GM18858 (cell line): ENCODE measurements around the gene ATP1A2.

Source experiments
- ATAC-seq: cut with Tn5 transposase; IDR thresholded peaks from one replicate; pipeline ENCODE4 v1.9.1; 2021; ENCODE audit not compliant: unreplicated experiment

ATP1A2 gene

GRCh38 chr1:160115545-160116282 lies at the start of gene ATP1A2:
ATP1A2 (plus strand) TSS chr1:160115759; CDS start chr1:160115862, 103 bp downstream.
- no peak for ATAC-seq

- no peak for ATAC-seq
Observed at GRCh38 chr1:160066829-160067745, 48.5 kb upstream of the ATP1A2 start.

- no peak for ATAC-seq
Observed at GRCh38 chr1:160068225-160068624, 47.3 kb upstream of the ATP1A2 start.

- ATAC-seq = no peak
Observed at GRCh38 chr1:160069460-160070231, 45.9 kb upstream of the ATP1A2 start, which contains the start of gene KCNJ10. KCNJ10 (minus strand) TSS chr1:160070160; CDS start chr1:160042532, 27,628 bp downstream.

DNA sequence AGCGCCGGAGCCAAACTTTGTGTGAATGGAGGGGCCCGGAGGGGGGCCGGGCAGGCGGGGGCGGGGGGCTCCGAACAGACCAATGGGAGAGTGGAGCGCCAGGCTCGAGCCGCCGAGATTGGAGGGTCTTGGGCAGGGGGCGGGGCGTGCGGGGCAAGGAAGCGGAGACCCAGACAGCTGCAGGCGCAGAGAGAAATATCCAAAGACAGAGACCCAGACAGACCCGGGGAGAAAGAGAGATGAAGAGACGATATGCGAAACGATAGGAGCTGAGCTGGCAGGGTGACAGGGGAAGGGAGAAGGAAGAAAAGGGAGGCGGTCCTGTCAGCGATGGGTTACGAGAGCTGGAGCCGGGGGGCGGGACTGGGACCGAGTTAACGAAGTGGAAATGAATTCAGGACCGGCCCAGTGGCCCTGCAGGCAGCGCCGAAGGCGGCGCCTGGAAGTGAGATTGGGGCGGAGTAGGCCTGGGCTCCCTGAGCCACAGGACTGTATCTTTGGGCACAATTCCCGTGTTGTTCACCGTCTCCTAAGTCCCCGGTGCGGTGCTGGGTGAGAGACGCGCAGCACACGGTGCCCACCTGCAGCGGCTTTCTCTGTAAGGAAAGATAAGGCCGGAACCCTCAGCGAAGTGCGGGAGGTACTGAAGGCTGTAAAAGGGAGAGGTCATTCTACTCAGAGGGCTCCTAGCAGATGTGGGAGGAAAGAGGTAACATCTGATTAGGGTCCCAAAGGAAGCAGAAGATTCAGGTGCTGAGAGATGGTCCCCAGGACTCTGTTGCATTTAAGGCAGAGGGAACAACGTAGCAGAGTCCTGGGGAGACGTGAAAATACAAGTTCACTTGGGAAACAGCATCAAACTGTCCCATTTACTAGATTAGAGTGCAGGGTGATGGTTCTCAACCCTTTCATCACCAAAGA lies 45.1 kb upstream of the ATP1A2 start:
- ATAC-seq = no peak

DNA sequence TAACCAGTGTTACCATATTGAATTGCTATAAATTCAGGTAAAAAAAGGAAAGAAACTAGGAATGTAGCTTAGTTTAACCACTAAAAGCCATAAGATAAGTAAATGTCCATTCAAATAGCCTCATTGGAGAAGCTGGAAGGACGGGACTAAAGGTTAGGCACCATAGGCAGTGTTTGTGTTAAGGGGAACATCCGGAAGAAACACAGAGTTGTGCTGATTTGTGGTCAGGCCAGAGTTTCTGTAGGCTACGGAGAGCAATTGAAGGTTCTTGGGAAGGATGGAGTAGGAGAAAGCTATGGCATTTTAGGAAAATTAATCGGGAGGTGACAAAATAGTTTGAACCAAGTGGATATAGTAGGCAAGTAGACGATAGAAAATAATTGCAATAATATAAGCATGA lies 44.3 kb upstream of the ATP1A2 start:
- no peak for ATAC-seq

DNA sequence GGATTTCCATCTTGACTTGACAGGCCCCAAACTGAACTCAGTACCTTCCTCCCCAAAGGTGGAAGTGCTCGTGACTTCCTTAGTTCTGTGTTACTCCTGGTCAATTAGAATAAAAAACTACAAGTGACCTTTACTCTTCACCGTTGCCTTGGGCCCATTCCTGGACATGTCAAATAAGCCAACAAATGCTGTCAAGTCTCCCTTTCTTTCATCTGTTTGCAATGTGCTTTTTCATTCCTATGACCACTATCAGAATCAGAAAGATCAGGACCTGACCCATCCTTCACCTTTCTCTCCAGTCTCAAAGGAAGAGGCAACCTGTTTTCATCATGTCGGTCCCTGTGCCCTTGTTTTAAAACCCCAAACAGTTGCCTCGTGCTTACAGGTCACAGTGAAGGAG lies 40.7 kb upstream of the ATP1A2 start:
- no peak for ATAC-seq

- ATAC-seq = no peak
Observed at GRCh38 chr1:160075836-160076235, 39.7 kb upstream of the ATP1A2 start.

DNA sequence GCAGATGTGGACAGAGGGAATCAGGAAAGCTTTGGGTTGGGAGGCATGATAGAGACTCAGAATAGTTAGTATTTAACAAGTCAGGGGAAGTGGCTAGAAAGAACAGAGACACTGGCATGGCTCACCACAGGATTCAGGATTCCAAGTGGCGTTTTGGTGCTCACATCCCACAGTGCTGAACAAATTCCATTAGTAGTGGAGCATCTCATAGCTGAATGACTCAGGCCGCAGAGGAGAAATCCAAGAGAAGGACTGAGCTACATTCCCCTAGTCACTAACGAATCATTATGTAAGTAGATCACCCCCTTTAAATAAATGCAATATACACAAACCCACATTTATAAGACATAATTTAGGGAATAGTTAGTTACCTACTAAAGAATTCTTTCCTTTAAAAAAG lies 39.3 kb upstream of the ATP1A2 start:
- no peak for ATAC-seq

DNA sequence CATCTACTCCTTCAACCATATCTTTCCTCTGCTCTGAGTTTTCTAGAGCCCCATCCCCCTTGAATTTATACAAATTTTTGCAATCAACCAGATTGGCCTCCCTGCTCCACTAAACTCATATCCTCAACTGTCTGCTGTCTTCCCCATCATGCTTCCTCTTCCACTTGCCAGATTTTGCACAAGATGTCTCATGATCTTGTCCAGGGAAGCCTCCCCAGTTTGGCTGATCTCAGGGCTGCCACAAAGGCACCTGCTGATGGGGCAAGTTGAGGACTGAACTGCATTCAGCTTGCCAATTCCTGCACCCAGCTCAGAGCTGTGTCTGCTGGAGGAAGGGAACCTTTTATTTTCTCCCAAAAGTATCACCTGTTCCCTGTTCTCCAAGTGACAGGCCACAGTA lies 38.1 kb upstream of the ATP1A2 start:
- ATAC-seq = no peak

- ATAC-seq = peak; percentile 51
Observed at GRCh38 chr1:160078512-160079195, 36.9 kb upstream of the ATP1A2 start.

GRCh38 chr1:160079448-160079847 lies 36.1 kb upstream of the ATP1A2 start:
- no peak for ATAC-seq

GRCh38 chr1:160080381-160081100 lies 35.0 kb upstream of the ATP1A2 start:
- ATAC-seq = no peak

GRCh38 chr1:160081261-160081936 lies 34.2 kb upstream of the ATP1A2 start, which contains the start of gene KCNJ9:
KCNJ9 (plus strand) TSS chr1:160081538; CDS start chr1:160084031, 2,493 bp downstream.
- ATAC-seq = no peak

DNA sequence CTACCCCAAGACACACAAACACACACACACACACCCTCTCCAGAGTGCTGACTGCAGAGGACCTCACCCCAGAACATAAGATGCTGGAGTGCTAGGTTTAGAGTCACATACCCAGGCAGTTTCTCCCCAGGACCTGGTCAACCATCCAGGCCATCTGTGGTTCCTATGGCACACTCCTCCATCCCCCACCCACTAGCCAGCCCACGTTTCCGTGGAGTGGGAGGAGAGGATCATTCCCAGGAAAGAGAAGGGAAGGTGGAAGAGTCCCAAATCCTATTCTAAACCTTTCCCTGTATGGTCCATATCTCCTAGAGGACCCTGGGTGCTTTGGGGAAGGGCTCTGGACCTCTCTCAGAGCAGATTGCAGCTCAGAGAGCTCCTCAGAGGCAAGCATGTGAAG lies 33.1 kb upstream of the ATP1A2 start:
- no peak for ATAC-seq

GRCh38 chr1:160082926-160083325 lies 32.6 kb upstream of the ATP1A2 start:
- ATAC-seq = no peak

DNA sequence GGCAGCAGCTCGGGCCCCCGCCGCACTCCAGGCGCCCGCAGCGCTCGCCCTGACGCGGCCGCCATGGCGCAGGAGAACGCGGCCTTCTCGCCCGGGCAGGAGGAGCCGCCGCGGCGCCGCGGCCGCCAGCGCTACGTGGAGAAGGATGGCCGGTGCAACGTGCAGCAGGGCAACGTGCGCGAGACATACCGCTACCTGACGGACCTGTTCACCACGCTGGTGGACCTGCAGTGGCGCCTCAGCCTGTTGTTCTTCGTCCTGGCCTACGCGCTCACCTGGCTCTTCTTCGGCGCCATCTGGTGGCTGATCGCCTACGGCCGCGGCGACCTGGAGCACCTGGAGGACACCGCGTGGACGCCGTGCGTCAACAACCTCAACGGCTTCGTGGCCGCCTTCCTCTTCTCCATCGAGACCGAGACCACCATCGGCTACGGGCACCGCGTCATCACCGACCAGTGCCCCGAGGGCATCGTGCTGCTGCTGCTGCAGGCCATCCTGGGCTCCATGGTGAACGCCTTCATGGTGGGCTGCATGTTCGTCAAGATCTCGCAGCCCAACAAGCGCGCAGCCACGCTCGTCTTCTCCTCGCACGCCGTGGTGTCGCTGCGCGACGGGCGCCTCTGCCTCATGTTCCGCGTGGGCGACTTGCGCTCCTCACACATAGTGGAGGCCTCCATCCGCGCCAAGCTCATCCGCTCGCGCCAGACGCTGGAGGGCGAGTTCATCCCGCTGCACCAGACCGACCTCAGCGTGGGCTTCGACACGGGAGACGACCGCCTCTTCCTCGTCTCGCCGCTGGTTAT lies 31.4 kb upstream of the ATP1A2 start:
- no peak for ATAC-seq
